Left ventricle myocardium inferior (tissue), 1 donor: ENCODE results near the gene ANKRD55. TPM values are rescaled to one million over a fixed set of nuclear protein-coding genes. Genes with fewer than 3 reads are reported as not detected.
"Not testable (repeated sequence)": the region's sequence is repeated elsewhere in the genome, so short reads cannot be mapped to it uniquely, and the experiment has no call there.

Experiments
- DNase-seq: peaks from one replicate; pipeline ENCODE4 v3.0.0-alpha.2; 2020
- H3K27ac ChIP-seq: fragments of 200-600 bp; replicated peaks from 2 replicates; pipeline ENCODE4 v1.8.0; 2021
- H3K27me3 ChIP-seq: fragments of 200-600 bp; 2 replicates; pipeline ENCODE4 v1.8.0; 2021; ENCODE audit warnings: low read depth
- H3K36me3 ChIP-seq: fragments of 200-600 bp; 2 replicates; pipeline ENCODE4 v1.8.0; 2021
- H3K4me1 ChIP-seq: fragments of 200-600 bp; 2 replicates; pipeline ENCODE4 v1.8.0; 2021
- H3K4me3 ChIP-seq: fragments of 200-600 bp; 2 replicates; pipeline ENCODE4 v1.8.0; 2021; ENCODE audit warnings: mild to moderate bottlenecking, moderate library complexity
- H3K9me3 ChIP-seq: fragments of 200-600 bp; replicated peaks from 2 replicates; pipeline ENCODE4 v1.8.0; 2021
- CTCF ChIP-seq: fragments of 200-600 bp; IDR thresholded peaks from 2 replicates; pipeline ENCODE4 v1.8.0; 2021; ENCODE audit warnings: antibody characterized with exemption, mild to moderate bottlenecking, borderline replicate concordance
- intact Hi-C: fragments of 100-400 bp; cut with micrococcal nuclease; formaldehyde crosslinking; loops from one replicate; pipeline ENCODE4 v1.11.0; 2022
- total RNA-seq: library from RNA; stranded (reverse); fragmentation: NEBNext Ultra II Directional; extraction: Animal tissue kit (Norgen Biotek cat#: 25700); gene quantifications from one replicate; pipeline ENCODE4 v1.2.1, GENCODE V29; 2021
- donor health status: DM: no; HTN: yes; CAD: no; lungs with severe emphysema.

Gene ANKRD55
- total RNA-seq, 1 donor from 2014 or later = 0.27 TPM

- Histone ChIP-seq H3K27ac (no peak overlapping the region), H3K4me1 (no peaks in the 10 kb centered on the region), H3K36me3 (no peaks in the 10 kb centered on the region), H3K9me3 (no peaks in the 10 kb centered on the region), H3K4me3 (no peak overlapping the region), H3K27me3 (no peaks in the 10 kb centered on the region)
- no peak for TF ChIP-seq CTCF
- intact Hi-C loops = no loop called here
- DNase-seq = no peak
Measured at GRCh38 chr5:56106837-56107236, 126.3 kb downstream of the ANKRD55 start.

GRCh38 chr5:56105511-56106291 is 127.4 kb downstream of the ANKRD55 start:
- intact Hi-C loops = no loop called here
- TF ChIP-seq CTCF = no peak
- no peak overlapping the region for H3K27ac ChIP-seq
- H3K4me1 ChIP-seq = no peaks in the 10 kb centered on the region
- no peak for DNase-seq
- H3K4me3 ChIP-seq = no peak overlapping the region
- no peaks in the 10 kb centered on the region for H3K27me3 ChIP-seq
- no peaks in the 10 kb centered on the region for H3K36me3 ChIP-seq
- H3K9me3 ChIP-seq = no peaks in the 10 kb centered on the region

- Histone ChIP-seq H3K27ac (no peak overlapping the region), H3K27me3 (no peaks in the 10 kb centered on the region), H3K4me1 (peaks cover 15% of the 10 kb centered on the region), H3K9me3 (no peaks in the 10 kb centered on the region), H3K4me3 (no peak overlapping the region), H3K36me3 (no peaks in the 10 kb centered on the region)
- no peak for TF ChIP-seq CTCF
- DNase-seq = no peak
- intact Hi-C loops = no loop called here
Measured at GRCh38 chr5:56102889-56103288, 130.2 kb downstream of the ANKRD55 start.

GRCh38 chr5:56102207-56102606 is 130.9 kb downstream of the ANKRD55 start:
- peaks cover 15% of the 10 kb centered on the region for H3K4me1 ChIP-seq
- H3K4me3 ChIP-seq, H3K27me3 ChIP-seq, H3K36me3 ChIP-seq, H3K27ac ChIP-seq, H3K9me3 ChIP-seq, DNase-seq, intact Hi-C loops: not testable (repeated sequence)

- TF ChIP-seq CTCF = no peak
- Histone ChIP-seq H3K4me3 (no peak overlapping the region), H3K27me3 (no peaks in the 10 kb centered on the region), H3K4me1 (peaks cover 15% of the 10 kb centered on the region), H3K27ac (no peak overlapping the region), H3K36me3 (no peaks in the 10 kb centered on the region), H3K9me3 (no peaks in the 10 kb centered on the region)
- intact Hi-C loops = no loop called here
- no peak for DNase-seq
Measured at GRCh38 chr5:56101180-56101579, 131.9 kb downstream of the ANKRD55 start.

GRCh38 chr5:56100439-56101176 is 132.5 kb downstream of the ANKRD55 start:
- Histone ChIP-seq H3K36me3 (no peaks in the 10 kb centered on the region), H3K4me3 (no peak overlapping the region), H3K27ac (no peak overlapping the region), H3K4me1 (peaks cover 15% of the 10 kb centered on the region), H3K9me3 (no peaks in the 10 kb centered on the region), H3K27me3 (no peaks in the 10 kb centered on the region)
- no peak for DNase-seq
- intact Hi-C loops = no loop called here
- no peak for TF ChIP-seq CTCF
